H9 (cell line): ENCODE results near the gene PLD2. TPM values are rescaled to one million over a fixed set of nuclear protein-coding genes. Genes with fewer than 3 reads are reported as not detected.
A peak's percentile ranks its signal among the peaks of the same experiment; 100 is the strongest.

Experiments used
- DNase-seq: peaks from one replicate; pipeline ENCODE4 v3.0.0-alpha.2; 2017
- H2AFZ ChIP-seq: one replicate; pipeline ENCODE4 v1.6.1; 2013; ENCODE audit warnings: mild to moderate bottlenecking, low read length, control low read depth, moderate library complexity
- H2AK5ac ChIP-seq: 2 replicates; pipeline ENCODE4 v1.6.1; 2013; ENCODE audit warnings: low read length, control low read depth, mixed read lengths; ENCODE audit not compliant: insufficient read length
- H2BK120ac ChIP-seq: one replicate; pipeline ENCODE4 v1.6.1; 2013; ENCODE audit warnings: low read depth, mild to moderate bottlenecking, low read length, control low read depth, inconsistent platforms; ENCODE audit not compliant: poor library complexity, severe bottlenecking
- H2BK12ac ChIP-seq: 2 replicates; pipeline ENCODE4 v1.6.1; 2013; ENCODE audit warnings: low read length, control low read depth, mixed read lengths, low read depth; ENCODE audit not compliant: insufficient read length
- H2BK15ac ChIP-seq: 2 replicates; pipeline ENCODE4 v1.6.1; 2013; ENCODE audit warnings: low read depth, low read length, control low read depth
- H2BK20ac ChIP-seq: one replicate; pipeline ENCODE4 v1.6.1; 2013; ENCODE audit warnings: low read depth, mild to moderate bottlenecking, low read length, control low read depth, inconsistent platforms; ENCODE audit not compliant: poor library complexity, severe bottlenecking
- H2BK5ac ChIP-seq: 2 replicates; pipeline ENCODE4 v1.6.1; 2013; ENCODE audit warnings: low read length, control low read depth, mixed read lengths; ENCODE audit not compliant: insufficient read length
- H3K14ac ChIP-seq: 2 replicates; pipeline ENCODE4 v1.6.1; 2013; ENCODE audit warnings: low read length, control low read depth; ENCODE audit not compliant: insufficient read depth
- H3K18ac ChIP-seq: 2 replicates; pipeline ENCODE4 v1.6.1; 2013; ENCODE audit warnings: low read depth, mild to moderate bottlenecking, mixed read lengths, low read length, control low read depth; ENCODE audit not compliant: insufficient read length
- H3K23ac ChIP-seq: 2 replicates; pipeline ENCODE4 v1.6.1; 2013; ENCODE audit warnings: low read length, control low read depth, mixed read lengths, low read depth; ENCODE audit not compliant: insufficient read length
- H3K23me2 ChIP-seq: 2 replicates; pipeline ENCODE4 v1.6.1; 2013; ENCODE audit warnings: low read depth, mild to moderate bottlenecking, mixed read lengths, low read length, control low read depth; ENCODE audit not compliant: insufficient read length, poor library complexity, severe bottlenecking
- H3K27ac ChIP-seq: 2 replicates; pipeline ENCODE4 v1.5.1; 2013; ENCODE audit warnings: low read length, control low read depth, mixed read lengths, low read depth; ENCODE audit not compliant: insufficient read length
- H3K27me3 ChIP-seq: 2 replicates; pipeline ENCODE4 v1.6.1; 2013; ENCODE audit warnings: low read length, control low read depth, inconsistent platforms; ENCODE audit not compliant: insufficient read depth
- H3K4ac ChIP-seq: 2 replicates; pipeline ENCODE4 v1.6.1; 2013; ENCODE audit warnings: low read depth, mild to moderate bottlenecking, control low read depth, inconsistent platforms, low read length, moderate library complexity
- H3K4me1 ChIP-seq: 2 replicates; pipeline ENCODE4 v1.6.1; 2013; ENCODE audit warnings: low read length, control low read depth, inconsistent platforms; ENCODE audit not compliant: insufficient read depth
- H3K4me2 ChIP-seq: 2 replicates; pipeline ENCODE4 v1.6.1; 2013; ENCODE audit warnings: low read length, control low read depth, mixed read lengths; ENCODE audit not compliant: insufficient read length, insufficient read depth
- H3K56ac ChIP-seq: 2 replicates; pipeline ENCODE4 v1.6.1; 2013; ENCODE audit warnings: low read depth, mild to moderate bottlenecking, mixed read lengths, low read length, control low read depth; ENCODE audit not compliant: insufficient read length
- H3K79me1 ChIP-seq: 2 replicates; pipeline ENCODE4 v1.6.1; 2013; ENCODE audit warnings: low read depth, mild to moderate bottlenecking, moderate library complexity, low read length, control low read depth, inconsistent platforms; ENCODE audit not compliant: insufficient read depth, poor library complexity, severe bottlenecking
- H3K79me2 ChIP-seq: 2 replicates; pipeline ENCODE4 v1.6.1; 2013; ENCODE audit warnings: low read length, control low read depth, inconsistent platforms; ENCODE audit not compliant: insufficient read depth
- H3K9ac ChIP-seq: 2 replicates; pipeline ENCODE4 v1.6.1; 2013; ENCODE audit warnings: low read length, control low read depth, mixed read lengths; ENCODE audit not compliant: insufficient read length; ENCODE audit errors: extremely low read depth
- H3K9me3 ChIP-seq: one replicate; pipeline ENCODE4 v1.6.1; 2013; ENCODE audit warnings: low read depth, low read length, inconsistent platforms; ENCODE audit not compliant: control insufficient read depth
- H3T11ph ChIP-seq: one replicate; pipeline ENCODE4 v1.6.1; 2013; ENCODE audit warnings: mild to moderate bottlenecking, low read length, control low read depth, inconsistent platforms
- H4K20me1 ChIP-seq: one replicate; pipeline ENCODE4 v1.6.1; 2013; ENCODE audit not compliant: control insufficient read depth, insufficient read length, insufficient read depth
- H4K5ac ChIP-seq: 2 replicates; pipeline ENCODE4 v1.6.1; 2013; ENCODE audit warnings: low read depth, mild to moderate bottlenecking, mixed read lengths, low read length, control low read depth; ENCODE audit not compliant: insufficient read length
- H4K8ac ChIP-seq: replicated peaks from 2 replicates; pipeline ENCODE4 v1.6.1; 2013; ENCODE audit warnings: low read length, control low read depth, mixed read lengths, low read depth; ENCODE audit not compliant: insufficient read length
- H4K91ac ChIP-seq: 2 replicates; pipeline ENCODE4 v1.6.1; 2013; ENCODE audit warnings: low read depth, mild to moderate bottlenecking, moderate library complexity, mixed read lengths, low read length, control low read depth; ENCODE audit not compliant: insufficient read length
- H3K27ac Mint-ChIP-seq, 3 experiments: 2 replicates in 2 of 3; 3 replicates in 1 of 3; pipeline ENCODE4 v1.8.0; 2020 to 2021; ENCODE audit warnings: mixed read lengths in 3 of 3, mild to moderate bottlenecking in 1 of 3, moderate library complexity in 1 of 3
- H3K27me3 Mint-ChIP-seq: 2 replicates; pipeline ENCODE4 v1.8.0; 2021; ENCODE audit warnings: low read depth, mild to moderate bottlenecking, moderate library complexity, mixed read lengths
- H3K36me3 Mint-ChIP-seq, 3 experiments: 2 replicates in 2 of 3; 3 replicates in 1 of 3; pipeline ENCODE4 v1.8.0; 2020 to 2021; ENCODE audit warnings: low read depth in 3 of 3, mixed read lengths in 3 of 3; ENCODE audit not compliant: insufficient read depth in 1 of 3
- H3K4me1 Mint-ChIP-seq, 2 experiments: 2 replicates each; pipeline ENCODE4 v1.8.0; 2020; ENCODE audit warnings: mixed read lengths in 2 of 2
- H3K4me3 Mint-ChIP-seq, 2 experiments: 2 replicates in 1 of 2; 3 replicates in 1 of 2; pipeline ENCODE4 v1.8.0; 2020 to 2021; ENCODE audit warnings: mild to moderate bottlenecking in 2 of 2, mixed read lengths in 2 of 2, moderate library complexity in 1 of 2
- H3K9me3 Mint-ChIP-seq, 2 experiments: 2 replicates in 1 of 2; 3 replicates in 1 of 2; pipeline ENCODE4 v1.8.0; 2020; ENCODE audit warnings: mild to moderate bottlenecking in 2 of 2, mixed read lengths in 2 of 2, moderate library complexity in 1 of 2
- CTCF ChIP-seq: fragments of 200-600 bp; sonication (generic); conservative IDR thresholded peaks from 3 replicates; pipeline ENCODE4 v1.8.0; 2021; ENCODE audit warnings: antibody characterized with exemption, mild to moderate bottlenecking
- WGBS: extraction: QIAGEN DNeasy Blood & Tissue Kit; methylation state at CpG from one replicate; pipeline ENCODE4 v1.1.7; 2013; ENCODE audit warnings: missing lambda C conversion rate, low lambda C conversion rate, mixed read lengths; ENCODE audit not compliant: insufficient read length; ENCODE audit errors: extremely low coverage; 5-methylcytosine and 5-hydroxymethylcytosine counted together
- total RNA-seq: library from RNA; stranded (reverse); gene quantifications from 2 replicates; pipeline ENCODE4 v1.2.1, GENCODE V29; 2021

PLD2 gene
- total RNA-seq, 1 experiment from 2014 or later = 63.3 TPM

DNA sequence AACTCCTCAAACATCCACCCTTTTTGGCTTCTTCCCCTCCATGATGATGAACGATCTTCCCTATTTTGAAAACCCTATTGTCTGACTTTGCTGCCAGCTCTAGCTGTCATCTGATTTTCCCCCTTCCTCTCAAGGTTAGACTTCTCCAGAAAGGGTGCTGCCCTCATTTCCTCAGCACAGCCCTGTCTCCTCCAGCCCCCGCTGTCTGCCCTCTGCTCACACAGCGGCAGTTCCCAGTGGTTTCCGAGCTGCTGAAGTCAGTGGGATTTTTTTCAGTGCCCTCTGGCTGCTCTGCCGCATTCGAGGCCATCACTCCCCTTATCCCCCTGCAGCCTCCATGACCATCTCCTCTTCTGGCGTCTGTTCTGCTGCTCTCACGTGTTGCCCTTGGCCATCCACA is 65.8 kb downstream of the PLD2 start:
- H3K18ac ChIP-seq = no peak overlapping the region
- H2BK20ac ChIP-seq = no peak overlapping the region
- no peak overlapping the region for H3T11ph ChIP-seq
- WGBS = no CpG with 5 or more reads among the region's 8 CpGs
- Mint-ChIP-seq H3K27ac (peak overlapping the region; percentile 47 to 65 (median 61); a peak in 6 of 7 replicates), H3K4me3 (no peak overlapping the region; a peak in 1 of 5 replicates), H3K9me3 (no peaks in the 10 kb centered on the region), H3K4me1 (peaks cover 7% of the 10 kb centered on the region in 2 experiments), H3K27me3 (no peaks in the 10 kb centered on the region), H3K36me3 (peaks cover 0 to 2% (median 2%) of the 10 kb centered on the region in 3 experiments; a peak in 3 of 7 replicates)
- no peak overlapping the region for H3K14ac ChIP-seq
- H3K4me2 ChIP-seq = no peak overlapping the region
- no peak for TF ChIP-seq CTCF
- no peak for DNase-seq
- H3K4me1 ChIP-seq = no peaks in the 10 kb centered on the region; the same call in 1 of the 2 replicates
- no peaks in the 10 kb centered on the region for H4K20me1 ChIP-seq
- no peak overlapping the region for H3K9ac ChIP-seq
- H4K8ac ChIP-seq = no peak overlapping the region
- no peak overlapping the region for H3K56ac ChIP-seq
- H2BK12ac ChIP-seq = no peak overlapping the region
- H2BK5ac ChIP-seq = no peak overlapping the region
- no peak overlapping the region for H2AFZ ChIP-seq
- no peak overlapping the region for H2BK15ac ChIP-seq
- no peaks in the 10 kb centered on the region for H3K79me1 ChIP-seq
- no peaks in the 10 kb centered on the region for H3K23me2 ChIP-seq
- H3K9me3 ChIP-seq = no peaks in the 10 kb centered on the region
- no peak overlapping the region for H2AK5ac ChIP-seq
- peaks cover 2% of the 10 kb centered on the region; the same call in 1 of the 2 replicates for H3K79me2 ChIP-seq
- no peak overlapping the region for H4K91ac ChIP-seq
- H3K27me3 ChIP-seq = no peaks in the 10 kb centered on the region
- H3K4ac ChIP-seq = no peak overlapping the region
- no peak overlapping the region for H3K27ac ChIP-seq
- no peak overlapping the region for H4K5ac ChIP-seq
- no peak overlapping the region for H3K23ac ChIP-seq
- H2BK120ac ChIP-seq = no peak overlapping the region

Other genes with a start within 250 kb of the PLD2 start
- 0.13 and 0.17 TPM in 2 replicates for gene GGT6, start 246.6 kb upstream of the PLD2 start, total RNA-seq
- gene SMTNL2, start 222.6 kb upstream of the PLD2 start, total RNA-seq = 0.77 and 1.6 TPM in 2 replicates
- gene ALOX15, start 165.5 kb upstream of the PLD2 start, total RNA-seq = 0.31 and 0.39 TPM in 2 replicates
- gene PELP1, start 103.0 kb upstream of the PLD2 start, total RNA-seq = 148 and 154 TPM in 2 replicates
- gene ARRB2, start 96.5 kb upstream of the PLD2 start, total RNA-seq = 75.3 and 81.1 TPM in 2 replicates
- 17.5 and 19.5 TPM in 2 replicates for gene MED11, start 75.7 kb upstream of the PLD2 start, total RNA-seq
- gene ZMYND15, start 67.3 kb upstream of the PLD2 start, total RNA-seq = 0.42 and 0.44 TPM in 2 replicates
- gene CXCL16, start 67.2 kb upstream of the PLD2 start, total RNA-seq = 4.2 and 4.5 TPM in 2 replicates
- gene TM4SF5, start 35.3 kb upstream of the PLD2 start, total RNA-seq = not detected in 2 replicates
- 0.31 TPM in 1 of 2 replicates, not detected in the other for gene VMO1, start 20.8 kb upstream of the PLD2 start, total RNA-seq
- not detected in 2 replicates for gene GLTPD2, start 18.2 kb upstream of the PLD2 start, total RNA-seq
- gene PSMB6, start 11.0 kb upstream of the PLD2 start, total RNA-seq = 244 and 247 TPM in 2 replicates
- gene MINK1, start 26.2 kb downstream of the PLD2 start, total RNA-seq = 64.3 and 68.8 TPM in 2 replicates
- 4.0 and 4.4 TPM in 2 replicates for gene C17orf107, start 92.4 kb downstream of the PLD2 start, total RNA-seq
- gene CHRNE, start 95.9 kb downstream of the PLD2 start, total RNA-seq = 0.31 and 0.61 TPM in 2 replicates
- not detected in 2 replicates for gene GP1BA, start 125.1 kb downstream of the PLD2 start, total RNA-seq
- 74.9 and 80.6 TPM in 2 replicates for gene SLC25A11, start 132.9 kb downstream of the PLD2 start, total RNA-seq
- 134 and 135 TPM in 2 replicates for gene RNF167, start 133.1 kb downstream of the PLD2 start, total RNA-seq
- 1,149 and 1,217 TPM in 2 replicates for gene PFN1, start 141.4 kb downstream of the PLD2 start, total RNA-seq
- gene ENO3, start 144.0 kb downstream of the PLD2 start, total RNA-seq = 20.7 and 25.4 TPM in 2 replicates
- gene SPAG7, start 160.7 kb downstream of the PLD2 start, total RNA-seq = 102 and 105 TPM in 2 replicates
- gene CAMTA2, start 180.5 kb downstream of the PLD2 start, total RNA-seq = 13.7 and 15.6 TPM in 2 replicates
- 1.3 and 1.5 TPM in 2 replicates for gene INCA1, start 190.4 kb downstream of the PLD2 start, total RNA-seq
- 85.6 and 87.3 TPM in 2 replicates for gene KIF1C, start 190.8 kb downstream of the PLD2 start, total RNA-seq
- gene SLC52A1, start 228.3 kb downstream of the PLD2 start, total RNA-seq = 0.15 and 0.17 TPM in 2 replicates